HG03432 (cell line): ENCODE results near the gene CXCL17.
"Not testable (repeated sequence)": the region's sequence is repeated elsewhere in the genome, so short reads cannot be mapped to it uniquely, and the experiment has no call there.

Experiments used
- ATAC-seq: cut with Tn5 transposase; IDR thresholded peaks from one replicate; pipeline ENCODE4 v1.9.1; 2021; ENCODE audit warnings: mild to moderate bottlenecking, moderate library complexity; ENCODE audit not compliant: unreplicated experiment

CXCL17 gene

DNA sequence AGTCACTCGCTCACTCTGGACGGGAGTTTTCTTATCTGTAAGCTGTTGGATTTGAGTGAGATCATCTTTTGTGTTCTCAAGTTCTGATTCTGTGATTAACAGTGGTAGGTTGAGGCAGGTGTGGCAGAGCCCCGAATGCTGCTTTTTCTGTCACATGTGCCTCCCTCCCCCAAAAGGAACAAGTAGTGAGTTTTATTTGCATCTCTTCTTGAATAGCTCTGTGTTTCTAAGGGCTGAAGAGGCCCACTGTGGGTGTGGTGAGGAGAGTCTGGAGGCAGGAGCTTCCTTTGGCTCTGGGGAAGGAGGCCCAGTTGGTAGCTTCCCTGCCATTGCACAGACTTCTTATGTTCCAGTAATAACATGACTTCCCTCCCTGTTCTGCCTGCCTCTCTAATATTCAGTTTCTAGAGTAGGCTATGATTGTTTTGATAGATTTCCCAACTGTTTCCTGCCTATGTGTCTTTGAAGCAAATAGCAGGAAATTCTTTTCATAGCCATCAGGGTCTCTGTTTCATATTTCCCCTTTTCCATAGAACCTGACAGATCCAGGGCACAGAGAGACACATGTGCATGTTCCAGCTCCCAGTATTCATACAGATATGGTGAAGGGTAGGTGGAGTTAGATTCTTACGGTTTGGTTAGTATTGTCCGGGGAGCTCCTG is 23.9 kb upstream of the CXCL17 start:
- no peak for ATAC-seq

DNA sequence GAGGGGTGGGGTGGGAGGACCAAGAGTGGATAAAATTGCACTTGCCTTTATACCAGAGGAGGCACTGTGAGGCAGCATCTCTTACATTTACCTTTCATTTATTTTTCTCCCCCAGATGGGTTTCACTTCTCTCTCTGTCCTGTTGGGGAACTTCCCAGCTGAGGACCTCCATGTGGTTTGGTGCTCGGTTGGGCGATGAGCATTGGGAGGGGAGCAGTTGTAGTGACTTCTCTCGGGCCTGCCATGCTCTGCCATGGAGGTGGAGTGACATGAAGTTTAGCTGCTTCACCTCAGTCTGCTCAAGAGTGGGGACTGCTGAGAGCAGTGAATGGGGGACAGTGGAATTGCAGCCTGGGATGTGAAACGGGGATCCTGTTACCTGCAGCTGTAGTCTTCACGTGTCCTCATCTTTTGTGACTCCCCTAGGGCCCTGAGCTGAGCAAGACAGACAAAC is 23.1 kb upstream of the CXCL17 start:
- peak; percentile 87 for ATAC-seq

- ATAC-seq: no peak
Measured at GRCh38 chr19:42461700-42462324, 19.1 kb upstream of the CXCL17 start.

GRCh38 chr19:42461231-42461630 is 18.5 kb upstream of the CXCL17 start:
- ATAC-seq: not testable (repeated sequence)

DNA sequence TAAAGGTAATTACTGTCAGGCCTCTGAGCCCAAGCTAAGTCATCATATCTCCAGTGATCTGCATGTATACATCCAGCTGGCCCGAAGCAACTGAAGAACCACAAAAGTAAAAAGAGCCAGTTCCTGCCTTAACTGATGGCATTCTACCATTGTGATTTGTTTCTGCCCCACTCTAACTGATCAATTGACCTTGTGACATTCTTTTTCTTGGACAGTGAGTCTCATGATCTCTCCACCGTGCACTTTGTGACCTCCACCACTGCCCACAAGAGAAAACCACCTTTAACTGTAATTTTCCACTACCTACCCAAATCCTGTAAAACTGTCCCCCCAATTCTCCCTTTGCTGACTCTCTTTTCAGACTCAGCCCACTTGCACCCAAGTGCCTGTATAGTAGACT is 17.2 kb upstream of the CXCL17 start:
- ATAC-seq: no peak

DNA sequence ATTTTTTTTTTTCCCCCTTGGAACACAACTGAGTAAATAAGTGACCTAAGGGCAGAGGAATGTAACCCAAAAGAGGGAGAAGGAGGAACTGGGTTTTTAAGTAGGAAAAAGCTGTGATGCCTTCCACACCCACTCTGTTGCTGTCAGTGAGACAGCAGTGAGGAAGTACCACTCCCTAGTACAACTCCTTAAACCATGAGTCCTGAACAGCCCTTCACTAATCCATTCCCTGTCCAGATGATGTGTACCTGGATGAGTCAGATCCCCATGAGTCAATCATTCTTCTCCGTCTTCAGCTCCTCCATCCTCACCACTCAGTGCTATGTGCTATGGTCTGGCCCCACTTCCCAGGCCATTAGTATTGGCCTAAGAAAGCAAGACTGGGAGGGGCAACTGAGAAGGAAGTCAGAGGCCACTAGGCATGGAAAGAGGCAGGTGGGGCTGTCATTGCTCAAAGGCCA is 12.9 kb upstream of the CXCL17 start:
- ATAC-seq: no peak

GRCh38 chr19:42455086-42455485 is 12.3 kb upstream of the CXCL17 start:
- no peak for ATAC-seq

DNA sequence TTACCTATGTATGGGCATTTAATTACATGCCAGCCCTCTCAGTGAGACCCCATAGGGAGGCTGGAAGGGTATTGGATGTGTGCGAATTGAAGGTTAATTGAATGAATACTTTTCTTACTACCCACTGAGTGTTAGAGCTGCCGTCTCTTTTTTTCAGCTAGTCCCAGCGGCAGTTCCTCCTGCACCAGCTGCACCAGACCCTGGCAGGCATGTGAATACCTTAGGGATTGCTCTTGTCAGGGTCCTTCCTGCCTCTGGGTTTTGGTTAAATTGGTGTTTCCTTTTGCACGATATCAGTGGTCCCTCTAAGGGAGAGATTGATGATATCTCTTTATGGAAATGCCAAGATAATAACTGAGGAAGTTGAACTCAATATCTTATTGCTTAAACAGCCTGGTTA is 9.8 kb upstream of the CXCL17 start:
- no peak for ATAC-seq

DNA sequence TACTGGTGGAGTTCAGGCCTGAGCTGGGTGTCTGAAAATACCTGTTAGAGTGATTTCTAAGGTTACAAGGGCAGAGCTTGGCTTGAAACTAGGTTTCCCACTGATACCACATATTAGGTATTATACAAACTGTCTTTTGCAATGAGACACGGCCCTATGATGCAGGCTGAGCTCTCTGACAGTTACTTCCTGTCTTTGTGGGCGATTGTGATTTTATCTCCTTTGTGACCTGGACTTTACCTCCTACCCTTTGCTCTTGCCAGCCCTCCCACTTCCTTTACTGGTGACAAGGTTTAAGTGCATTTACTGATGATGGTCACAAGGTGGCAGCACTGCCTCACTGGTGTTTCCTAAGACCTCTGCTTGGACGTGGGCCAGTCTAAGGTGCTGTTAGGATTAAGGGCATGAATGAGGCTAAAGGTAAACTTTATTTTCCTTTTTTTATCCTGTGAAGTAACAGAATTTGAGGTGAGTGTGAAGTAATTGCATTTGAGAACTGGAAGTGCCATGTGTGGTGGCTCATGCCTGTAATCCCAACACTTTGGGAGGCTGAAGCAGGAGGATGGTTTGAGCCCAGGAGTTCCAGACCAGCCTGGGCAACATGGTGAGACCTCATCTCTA is 7.7 kb upstream of the CXCL17 start:
- peak; percentile 80 for ATAC-seq

DNA sequence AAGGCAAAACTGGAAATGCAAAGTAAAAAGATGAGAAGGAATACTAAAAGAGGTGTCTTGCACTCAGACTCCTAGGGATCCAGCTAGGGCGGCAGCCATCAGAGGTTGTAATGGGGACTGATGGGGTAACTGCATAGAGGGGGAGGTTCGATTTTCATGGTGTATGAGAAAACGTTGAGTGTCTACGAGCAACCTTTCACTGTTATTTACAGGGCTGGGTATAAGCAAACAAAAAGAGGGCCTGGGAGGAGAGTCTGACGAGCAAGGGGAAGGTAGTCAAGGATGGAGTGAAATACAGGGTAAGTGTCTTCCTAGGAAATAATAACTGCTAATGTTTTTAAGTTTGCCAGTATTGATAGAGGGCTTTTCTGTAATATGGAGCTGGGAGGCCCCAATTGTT is 5.6 kb upstream of the CXCL17 start:
- not testable (repeated sequence) for ATAC-seq

GRCh38 chr19:42445948-42446347 is 3.2 kb upstream of the CXCL17 start:
- ATAC-seq: no peak

- ATAC-seq: no peak
Measured at GRCh38 chr19:42443944-42444398, 1.2 kb upstream of the CXCL17 start.

DNA sequence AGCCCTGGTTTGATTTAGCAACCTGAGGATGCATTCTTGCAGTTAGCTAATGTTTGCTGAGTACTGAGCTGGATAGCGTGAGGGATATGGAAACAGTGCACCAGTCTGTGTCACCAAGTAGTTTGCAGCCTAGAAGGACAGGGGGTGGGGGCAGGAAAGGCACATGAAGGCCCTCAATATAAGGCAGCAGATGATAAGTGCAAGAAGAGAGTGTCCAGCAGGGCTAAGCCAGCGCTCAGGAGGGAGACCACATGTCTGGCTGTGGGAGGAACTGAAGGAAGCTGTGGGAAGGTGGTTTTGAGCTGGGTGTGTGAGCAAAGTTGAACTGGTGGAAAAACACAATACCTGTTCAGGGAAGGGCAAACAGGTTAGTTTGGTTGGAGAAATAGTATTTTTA is 1.7 kb downstream of the CXCL17 start:
- no peak for ATAC-seq

- no peak for ATAC-seq
Measured at GRCh38 chr19:42440357-42441048, 2.2 kb downstream of the CXCL17 start.

DNA sequence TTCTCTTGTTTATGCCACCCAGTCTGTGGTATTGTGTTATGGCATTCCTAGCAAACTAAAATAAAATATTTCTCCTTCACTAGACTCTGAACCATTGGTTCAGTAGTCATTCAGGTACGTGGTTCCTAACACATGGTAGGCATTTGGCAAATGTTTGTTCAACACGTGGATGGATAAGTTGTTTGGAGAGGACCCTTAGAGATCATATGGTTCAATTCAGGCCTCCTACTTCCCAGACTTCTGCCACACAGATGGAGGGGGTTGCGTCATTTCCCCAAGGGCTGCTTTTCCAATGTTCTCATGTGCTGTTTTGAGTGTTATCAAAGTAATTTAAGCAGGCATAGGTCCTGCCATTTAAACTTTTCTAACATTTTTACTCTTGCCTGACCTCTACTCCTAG is 6.7 kb downstream of the CXCL17 start:
- ATAC-seq: no peak

DNA sequence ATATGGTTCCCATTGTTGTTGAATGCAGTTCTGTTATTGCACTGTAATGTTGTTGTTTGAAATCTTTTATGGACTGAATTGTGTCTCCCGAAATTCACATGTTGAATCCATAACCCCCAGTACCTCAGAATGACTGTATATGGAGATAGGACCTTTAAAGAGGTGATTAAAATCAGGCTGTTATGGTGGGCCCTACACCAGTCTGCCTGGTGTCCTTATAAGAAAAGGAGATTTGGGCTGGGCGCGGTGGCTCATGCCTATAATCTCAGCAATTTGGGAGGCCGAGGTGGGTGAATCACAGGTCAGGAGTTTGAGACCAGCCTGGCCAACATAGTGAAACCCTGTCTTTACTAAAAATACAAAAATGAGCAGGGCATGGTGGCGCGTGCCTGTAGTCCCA is 7.4 kb downstream of the CXCL17 start:
- no peak for ATAC-seq

DNA sequence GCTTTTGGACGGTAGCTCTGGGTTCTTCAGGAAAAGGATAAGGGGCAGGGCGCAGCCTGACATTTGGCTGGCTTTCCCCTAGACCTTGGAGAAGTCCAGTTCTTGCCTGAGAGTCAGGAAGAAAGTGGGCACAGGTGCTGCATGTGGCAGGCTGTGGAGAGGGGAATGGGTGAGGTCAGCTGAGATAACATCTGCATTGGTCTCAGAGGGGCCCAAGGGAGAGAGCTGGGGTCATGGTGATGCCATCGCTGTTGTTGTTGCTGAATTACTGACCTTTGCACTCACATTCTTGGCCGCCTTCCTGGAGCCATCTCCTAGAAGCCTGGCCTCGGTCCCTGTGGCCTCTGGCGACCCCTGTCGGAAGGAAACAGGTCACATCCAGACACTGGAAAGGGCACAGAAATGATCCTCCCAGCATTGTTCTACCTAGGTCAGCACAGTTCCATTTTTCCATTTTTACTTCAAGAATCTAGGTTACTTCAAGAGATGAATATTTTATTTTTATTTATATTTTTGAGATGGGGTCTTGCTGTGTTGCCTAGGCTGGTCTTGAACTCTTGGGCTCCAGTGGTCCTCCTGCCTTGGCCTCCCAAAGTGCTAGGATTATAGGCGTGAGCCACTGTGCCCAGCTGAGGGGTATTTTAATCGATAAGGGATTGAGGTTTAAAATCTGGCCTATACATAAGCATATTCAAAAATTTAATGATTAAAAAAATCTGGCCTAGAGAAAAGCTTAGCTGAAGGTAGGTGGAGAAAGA is 9.1 kb downstream of the CXCL17 start:
- ATAC-seq: no peak

- ATAC-seq: no peak
Measured at GRCh38 chr19:42431486-42431885, 11.3 kb downstream of the CXCL17 start.

GRCh38 chr19:42428676-42429075 is 14.1 kb downstream of the CXCL17 start:
- ATAC-seq: no peak

DNA sequence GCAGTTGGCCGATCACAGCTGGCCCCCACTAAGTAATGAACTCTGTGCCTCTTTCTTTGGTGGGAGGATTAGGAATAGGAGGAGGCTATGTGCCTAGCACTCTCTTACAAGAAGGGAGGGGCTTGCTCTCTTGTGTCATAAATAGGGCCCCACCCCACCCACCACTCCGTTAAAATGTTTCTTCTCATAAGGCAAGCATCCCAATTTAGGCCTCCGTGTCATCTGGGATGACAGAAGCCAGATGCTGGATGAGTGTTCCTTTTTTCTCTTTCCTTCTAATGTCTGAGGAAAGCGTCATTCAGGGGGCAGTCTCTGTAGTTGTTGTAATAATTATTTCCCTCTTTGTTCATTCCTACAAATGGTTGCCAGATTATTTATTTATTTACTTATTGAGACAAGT is 15.4 kb downstream of the CXCL17 start, which contains the start of gene LIPE:
TSS of gene LIPE (minus strand) at position 76 of the 400 bp plus-strand sequence. CDS start 239 bp downstream, outside the sequence.
- ATAC-seq: no peak

DNA sequence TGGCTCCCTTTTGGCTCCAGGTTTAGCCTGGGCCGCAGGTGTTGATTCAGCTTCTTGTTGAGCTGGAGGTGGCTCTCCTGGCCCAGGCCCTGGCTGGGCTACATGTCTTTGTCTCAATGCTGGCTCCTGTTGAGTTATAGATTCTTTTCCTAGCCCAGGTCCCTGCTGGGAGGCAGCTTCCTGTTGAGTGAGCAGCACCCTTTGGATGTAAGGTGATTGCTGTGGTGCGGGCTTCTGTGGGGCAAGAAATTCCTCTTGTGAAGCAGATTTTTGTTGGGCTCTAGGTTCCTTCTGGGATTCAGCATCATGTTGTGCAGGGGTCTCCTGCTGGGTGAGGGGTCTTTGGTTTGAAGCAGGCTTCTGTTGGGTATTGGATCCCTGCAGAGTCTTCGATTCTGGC is 16.1 kb downstream of the CXCL17 start:
- ATAC-seq: no peak
